K562 (cell line): ENCODE results near the gene RASSF1. TPM values are rescaled to one million over a fixed set of nuclear protein-coding genes. Genes with fewer than 3 reads are reported as not detected.

Source experiments
- ATAC-seq: fragments of 200-7000 bp; cut with Tn5 transposase; 3 replicates; pipeline ENCODE4 v1.9.1; 2020; ENCODE audit warnings: moderate library complexity
- BruUV-seq: library from RNA; stranded (reverse); fragments of 400-500 nt; replicated peaks from 2 replicates; lab custom pipeline; 2021; lab: Mats Ljungman, UMichigan
- CTCF ChIA-PET: fragments of 300-600 bp; formaldehyde crosslinking; extraction: SDS; loops from one replicate; lab custom pipeline; 2021; ENCODE audit warnings: low intra/inter-chr PET ratio; lab: Yijun Ruan, JAX
- POLR2A ChIA-PET: fragments of 300-600, 350-650 bp; sonication (Branson Sonifier 250); formaldehyde crosslinking; extraction: SDS; loops from one replicate; lab custom pipeline; 2021; ENCODE audit warnings: antibody characterized with exemption, inconsistent platforms; lab: Yijun Ruan, JAX
- DNase-seq, 4 experiments: peaks; one replicate each; pipeline versions ENCODE4 v3.0.0 to v3.0.0-alpha.2; 2011 to 2018; ENCODE audit warnings: low spot score in 3 of 4, mixed read lengths in 3 of 4; ENCODE audit errors: extremely low read depth in 1 of 4
- FAIRE-seq: peaks from 2 replicates; lab custom pipeline; 2011; peaks lifted over from hg19 to GRCh38; lab: Jason Lieb, UNC
- H2AFZ ChIP-seq: 2 replicates; pipeline ENCODE4 v1.6.0; 2011; ENCODE audit warnings: low read depth, low read length, control low read depth, inconsistent platforms
- H3K27ac ChIP-seq: fragments of 200-600 bp; 3 replicates; pipeline ENCODE4 v1.8.0; 2011; ENCODE audit warnings: low read depth, mild to moderate bottlenecking, control low read depth, inconsistent platforms, low read length, moderate library complexity, mixed read lengths; ENCODE audit errors: extremely low read depth
- H3K27me3 ChIP-seq, 2 experiments: fragments of 300-600 bp in 1 of 2; 2 replicates in 1 of 2; 3 replicates in 1 of 2; pipeline versions ENCODE4 v1.6.0 to v1.8.0; 2011; ENCODE audit warnings: inconsistent platforms in 2 of 2, low read length in 2 of 2, mild to moderate bottlenecking in 1 of 2, mixed read lengths in 1 of 2, moderate library complexity in 1 of 2; ENCODE audit not compliant: control insufficient read depth in 2 of 2, insufficient read depth in 2 of 2
- H3K36me3 ChIP-seq: fragments of 300-600 bp; 3 replicates; pipeline ENCODE4 v1.8.0; 2011; ENCODE audit warnings: mild to moderate bottlenecking, low read length, inconsistent platforms; ENCODE audit not compliant: control insufficient read depth, insufficient read depth
- H3K4me1 ChIP-seq, 2 experiments: fragments of 200-600 bp in 1 of 2; replicated peaks in 1 of 2; 2 replicates in 1 of 2; 3 replicates in 1 of 2; pipeline versions ENCODE4 v1.5.1 to v1.8.0; 2011; ENCODE audit warnings: inconsistent platforms in 2 of 2, low read length in 2 of 2, mild to moderate bottlenecking in 1 of 2, mixed read lengths in 1 of 2, moderate library complexity in 1 of 2; ENCODE audit not compliant: control insufficient read depth in 2 of 2, insufficient read depth in 2 of 2
- H3K4me2 ChIP-seq: 2 replicates; pipeline ENCODE4 v1.6.1; 2011; ENCODE audit warnings: low read length, control low read depth, inconsistent platforms, mixed read lengths; ENCODE audit not compliant: insufficient read depth
- H3K4me3 ChIP-seq: fragments of 200-600 bp; sonication (generic), shearing (Covaris generic); 2 replicates; pipeline ENCODE4 v1.5.1; 2016; ENCODE audit warnings: control low read depth, inconsistent platforms
- H3K79me2 ChIP-seq: fragments of 200-600 bp; 3 replicates; pipeline ENCODE4 v1.8.0; 2011; ENCODE audit warnings: low read length, inconsistent platforms; ENCODE audit not compliant: control insufficient read depth, insufficient read depth
- H3K9ac ChIP-seq, 2 experiments: 2 replicates each; pipeline versions ENCODE4 v1.6.0 to v1.6.1; 2011; ENCODE audit warnings: low read depth in 2 of 2, low read length in 2 of 2, control low read depth in 1 of 2, inconsistent platforms in 1 of 2, mild to moderate bottlenecking in 1 of 2, mixed read lengths in 1 of 2; ENCODE audit not compliant: insufficient read depth in 1 of 2
- H3K9me1 ChIP-seq: one replicate; pipeline ENCODE4 v1.6.0; 2011; ENCODE audit warnings: inconsistent platforms, mild to moderate bottlenecking, low read length, moderate library complexity; ENCODE audit not compliant: control insufficient read depth, insufficient read depth
- H3K9me3 ChIP-seq: replicated peaks from 2 replicates; pipeline ENCODE4 v1.5.1; 2011; ENCODE audit warnings: low read depth, low read length, inconsistent platforms; ENCODE audit not compliant: control insufficient read depth, insufficient read depth
- H4K20me1 ChIP-seq: replicated peaks from 2 replicates; pipeline ENCODE4 v1.6.1; 2011; ENCODE audit warnings: low read length, inconsistent platforms, mixed read lengths; ENCODE audit not compliant: control insufficient read depth, insufficient read depth
- POLR2B ChIP-seq: fragments of 450-650 bp; IDR thresholded peaks from 2 replicates; pipeline ENCODE4 v1.6.1; 2018; ENCODE audit warnings: low read depth; ENCODE audit not compliant: partially characterized antibody
- WGBS: fragments of 100-300 bp; shearing (Covaris generic); methylation state at CpG from one replicate; pipeline ENCODE4 v1.1.6; 2016; ENCODE audit warnings: low coverage, mixed read lengths; ENCODE audit not compliant: insufficient coverage; ENCODE audit errors: missing lambda C conversion rate; 5-methylcytosine and 5-hydroxymethylcytosine counted together
- in situ Hi-C: fragments of 300-500 bp; cut with MboI; formaldehyde crosslinking; loops from 4 replicates; pipeline ENCODE4 v1.15.0; 2018; ENCODE audit warnings: inconsistent platforms, mixed read lengths
- intact Hi-C: fragments of 100-400 bp; cut with micrococcal nuclease; formaldehyde crosslinking; loops from 2 replicates; pipeline ENCODE4 v1.14.2; 2022
- polyA plus RNA-seq, 8 experiments: library from polyadenylated mRNA; depleted of rRNA in 4 of 8; stranded (reverse) in 5 of 8; unstranded in 3 of 8; fragments of >200 nt; fragmentation: Nextera tagmentation in 2 of 8; fragmentation: Illumina TruSeq in 1 of 8; extraction: Ambion mirVana in 2 of 8; extraction: Trizol in 1 of 8; gene quantifications; 2 replicates each; pipeline versions ENCODE4 v1.2.1 to v1.2.3, GENCODE V29; 2011 to 2014; ENCODE audit warnings: inconsistent platforms in 1 of 8, missing spikeins in 1 of 8
- total RNA-seq, 7 experiments: library from RNA; depleted of rRNA in 6 of 7; stranded (reverse); fragments of >200 nt in 6 of 7; fragmentation: Illumina TruSeq in 2 of 7; extraction: Trizol in 2 of 7; gene quantifications; 2 replicates each; pipeline versions ENCODE4 v1.2.1 to v1.2.3, GENCODE V29; 2011 to 2021; ENCODE audit warnings: low replicate concordance in 1 of 7
- TF ChIP-seq, protein P1 (sequence below): IDR thresholded peaks from 2 replicates; pipeline ENCODE4 v1.6.1; 2011; ENCODE audit warnings: borderline replicate concordance, low read depth, mild to moderate bottlenecking, moderate library complexity, low read length; ENCODE audit not compliant: insufficient read depth, poor library complexity, severe bottlenecking
- TF ChIP-seq, protein P2 (sequence below), 3 experiments: IDR thresholded peaks in 2 of 3; conservative IDR thresholded peaks in 1 of 3; 2 replicates each; pipeline ENCODE4 v1.5.1; 2011 to 2012; ENCODE audit warnings: low read length in 3 of 3, mild to moderate bottlenecking in 3 of 3, control low read depth in 2 of 3, improper control_type of control experiment in 1 of 3, inconsistent platforms in 1 of 3, low read depth in 1 of 3, mixed read lengths in 1 of 3, moderate library complexity in 1 of 3; ENCODE audit not compliant: insufficient read depth in 2 of 3

Gene RASSF1
- total and polyA plus RNA-seq, 9 of the 15 experiments (the other 6 are each of a cell fraction or from before 2014, with no cell fraction given), result 3.6 to 57.1 (median 24.6) TPM

DNA sequence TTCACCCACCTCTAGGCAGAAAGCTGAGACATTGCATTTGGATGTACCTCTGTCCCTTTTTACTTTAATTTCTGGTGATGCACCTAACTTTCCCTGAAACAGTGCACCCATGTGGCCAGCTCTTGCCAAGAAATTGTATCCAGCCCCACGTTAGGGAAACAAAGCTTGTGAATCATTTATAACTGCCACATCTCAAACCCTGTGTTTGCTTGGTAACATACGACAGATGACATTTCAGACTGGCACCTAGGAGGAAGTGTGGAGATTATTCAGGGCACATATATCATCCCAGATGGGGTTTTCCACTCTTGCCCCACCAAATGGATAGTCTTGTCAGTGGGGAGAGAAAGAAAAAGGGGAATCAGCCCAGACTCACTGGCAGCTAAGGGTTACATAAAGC, 12.1 kb upstream of the RASSF1 start:
- BruUV-seq, result no TSS peak
- FAIRE-seq, result peak; percentile 69
- H3K9ac ChIP-seq, result no peak overlapping the region
- DNase-seq, result no peak
- no peak overlapping the region for H3K27ac ChIP-seq
- peaks cover 24% of the 10 kb centered on the region; the same call in 1 of the 2 replicates for H4K20me1 ChIP-seq
- H2AFZ ChIP-seq, result no peak overlapping the region
- peaks cover 6% of the 10 kb centered on the region for H3K9me1 ChIP-seq
- ChIA-PET POLR2A (interaction anchor here (0.6 to 1.0 kb wide), 4 partner anchors 15 to 1920 kb away, joined by 3 to 4 read pairs (median 3); no protein-coding TSS in a partner anchor), CTCF (interaction anchor here (0.6 kb wide), 1 partner anchor 161 kb away, joined by 3 read pairs; no protein-coding TSS in a partner anchor)
- peaks cover 30 to 46% of the 10 kb centered on the region in 2 experiments; a peak in 4 of 5 replicates for H3K4me1 ChIP-seq
- no peaks in the 10 kb centered on the region for H3K9me3 ChIP-seq
- no peaks in the 10 kb centered on the region for H3K27me3 ChIP-seq
- in situ Hi-C loops (no loop called here), intact Hi-C loops (no loop called here)
- H3K4me2 ChIP-seq, result no peak overlapping the region
- ATAC-seq, result no peak
- peaks cover 56% of the 10 kb centered on the region; the same call in 2 of the 3 replicates for H3K36me3 ChIP-seq
- peaks cover 51% of the 10 kb centered on the region for H3K79me2 ChIP-seq
- H3K4me3 ChIP-seq, result no peak overlapping the region
- TF ChIP-seq POLR2B, result no peak
- TF ChIP-seq, protein P1, sequence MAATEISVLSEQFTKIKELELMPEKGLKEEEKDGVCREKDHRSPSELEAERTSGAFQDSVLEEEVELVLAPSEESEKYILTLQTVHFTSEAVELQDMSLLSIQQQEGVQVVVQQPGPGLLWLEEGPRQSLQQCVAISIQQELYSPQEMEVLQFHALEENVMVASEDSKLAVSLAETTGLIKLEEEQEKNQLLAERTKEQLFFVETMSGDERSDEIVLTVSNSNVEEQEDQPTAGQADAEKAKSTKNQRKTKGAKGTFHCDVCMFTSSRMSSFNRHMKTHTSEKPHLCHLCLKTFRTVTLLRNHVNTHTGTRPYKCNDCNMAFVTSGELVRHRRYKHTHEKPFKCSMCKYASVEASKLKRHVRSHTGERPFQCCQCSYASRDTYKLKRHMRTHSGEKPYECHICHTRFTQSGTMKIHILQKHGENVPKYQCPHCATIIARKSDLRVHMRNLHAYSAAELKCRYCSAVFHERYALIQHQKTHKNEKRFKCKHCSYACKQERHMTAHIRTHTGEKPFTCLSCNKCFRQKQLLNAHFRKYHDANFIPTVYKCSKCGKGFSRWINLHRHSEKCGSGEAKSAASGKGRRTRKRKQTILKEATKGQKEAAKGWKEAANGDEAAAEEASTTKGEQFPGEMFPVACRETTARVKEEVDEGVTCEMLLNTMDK, result peak; percentile 7
- TF ChIP-seq, protein P2, sequence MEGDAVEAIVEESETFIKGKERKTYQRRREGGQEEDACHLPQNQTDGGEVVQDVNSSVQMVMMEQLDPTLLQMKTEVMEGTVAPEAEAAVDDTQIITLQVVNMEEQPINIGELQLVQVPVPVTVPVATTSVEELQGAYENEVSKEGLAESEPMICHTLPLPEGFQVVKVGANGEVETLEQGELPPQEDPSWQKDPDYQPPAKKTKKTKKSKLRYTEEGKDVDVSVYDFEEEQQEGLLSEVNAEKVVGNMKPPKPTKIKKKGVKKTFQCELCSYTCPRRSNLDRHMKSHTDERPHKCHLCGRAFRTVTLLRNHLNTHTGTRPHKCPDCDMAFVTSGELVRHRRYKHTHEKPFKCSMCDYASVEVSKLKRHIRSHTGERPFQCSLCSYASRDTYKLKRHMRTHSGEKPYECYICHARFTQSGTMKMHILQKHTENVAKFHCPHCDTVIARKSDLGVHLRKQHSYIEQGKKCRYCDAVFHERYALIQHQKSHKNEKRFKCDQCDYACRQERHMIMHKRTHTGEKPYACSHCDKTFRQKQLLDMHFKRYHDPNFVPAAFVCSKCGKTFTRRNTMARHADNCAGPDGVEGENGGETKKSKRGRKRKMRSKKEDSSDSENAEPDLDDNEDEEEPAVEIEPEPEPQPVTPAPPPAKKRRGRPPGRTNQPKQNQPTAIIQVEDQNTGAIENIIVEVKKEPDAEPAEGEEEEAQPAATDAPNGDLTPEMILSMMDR (IDR thresholded peaks at IDR 0.05 in 2 of 3, conservative IDR thresholded peaks at IDR 0.05 in 1 of 3; ENCODE audit: insufficient read depth in 2 of 3, low read depth in 1 of 3, low read length in 3 of 3), result peak in 2 of 3 experiments; percentile 33 to 36; a peak in 3 of 6 replicates
- 45% methylated on average over 2 of the region's 2 CpGs for WGBS
